Posterior vena cava (tissue), 2 donors: ENCODE data around the gene TBC1D16. TPM values are rescaled to one million over a fixed set of nuclear protein-coding genes. Genes with fewer than 3 reads are reported as not detected.

ENCODE experiments used
- DNase-seq: peaks from one replicate; pipeline ENCODE4 v3.0.0-alpha.2; 2020; ENCODE audit warnings: low spot score
- intact Hi-C, 2 donors: fragments of 100-400 bp; cut with DNase I; formaldehyde crosslinking; loops; one replicate each; pipeline versions ENCODE4 v1.14.1 to v1.14.2; 2022 to 2023
- total RNA-seq, 2 donors: library from RNA; stranded (reverse); fragmentation: NEBNext Ultra II Directional; extraction: Animal tissue kit (Norgen Biotek cat#: 25700); gene quantifications; one replicate each; pipeline ENCODE4 v1.2.1, GENCODE V29; 2021
- donor health status: DM: yes; HTN: yes; CAD: no.
- donor health status: DM: yes; HTN: yes; CAD: no.

TBC1D16 gene
- total RNA-seq, 2 donors from 2014 or later: 38.9 to 57.9 TPM

DNA sequence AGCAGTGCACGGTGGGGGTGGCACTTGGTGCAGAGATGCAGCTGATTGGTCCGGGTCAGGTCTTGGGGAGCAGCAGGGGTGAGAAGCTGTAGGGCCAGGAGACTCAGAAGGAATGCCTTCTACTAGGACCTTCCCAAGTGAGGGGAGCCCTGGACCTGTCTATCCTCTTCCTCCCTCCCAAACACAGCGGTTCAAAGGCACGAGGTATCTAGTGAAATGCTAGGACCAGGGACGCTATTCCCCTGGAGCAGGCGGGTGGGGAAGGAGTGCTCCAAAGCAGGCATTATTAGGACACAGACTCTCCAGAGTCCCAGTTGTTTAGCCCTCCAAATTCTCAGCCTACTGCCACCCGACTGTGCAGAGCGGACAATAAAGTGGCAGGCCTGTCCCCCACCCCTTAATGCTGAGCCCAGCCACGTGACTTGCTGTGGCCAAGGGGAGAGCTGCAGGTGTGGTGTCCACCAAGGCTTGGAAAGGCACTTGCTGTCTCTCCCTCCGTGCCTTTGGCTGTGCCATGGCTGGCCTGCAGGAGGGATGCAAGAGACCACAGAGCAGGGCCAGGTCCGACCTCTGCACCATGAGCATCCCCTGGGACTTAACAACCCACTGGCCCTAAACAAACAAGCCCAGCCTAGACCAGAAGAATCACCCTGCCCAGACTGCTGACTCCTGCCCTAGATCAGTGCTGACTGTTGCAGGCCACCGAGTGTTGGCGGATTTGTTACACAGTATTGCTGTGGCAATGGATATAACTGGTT is 97.2 kb downstream of the TBC1D16 start:
- peak; percentile 55 for DNase-seq

DNA sequence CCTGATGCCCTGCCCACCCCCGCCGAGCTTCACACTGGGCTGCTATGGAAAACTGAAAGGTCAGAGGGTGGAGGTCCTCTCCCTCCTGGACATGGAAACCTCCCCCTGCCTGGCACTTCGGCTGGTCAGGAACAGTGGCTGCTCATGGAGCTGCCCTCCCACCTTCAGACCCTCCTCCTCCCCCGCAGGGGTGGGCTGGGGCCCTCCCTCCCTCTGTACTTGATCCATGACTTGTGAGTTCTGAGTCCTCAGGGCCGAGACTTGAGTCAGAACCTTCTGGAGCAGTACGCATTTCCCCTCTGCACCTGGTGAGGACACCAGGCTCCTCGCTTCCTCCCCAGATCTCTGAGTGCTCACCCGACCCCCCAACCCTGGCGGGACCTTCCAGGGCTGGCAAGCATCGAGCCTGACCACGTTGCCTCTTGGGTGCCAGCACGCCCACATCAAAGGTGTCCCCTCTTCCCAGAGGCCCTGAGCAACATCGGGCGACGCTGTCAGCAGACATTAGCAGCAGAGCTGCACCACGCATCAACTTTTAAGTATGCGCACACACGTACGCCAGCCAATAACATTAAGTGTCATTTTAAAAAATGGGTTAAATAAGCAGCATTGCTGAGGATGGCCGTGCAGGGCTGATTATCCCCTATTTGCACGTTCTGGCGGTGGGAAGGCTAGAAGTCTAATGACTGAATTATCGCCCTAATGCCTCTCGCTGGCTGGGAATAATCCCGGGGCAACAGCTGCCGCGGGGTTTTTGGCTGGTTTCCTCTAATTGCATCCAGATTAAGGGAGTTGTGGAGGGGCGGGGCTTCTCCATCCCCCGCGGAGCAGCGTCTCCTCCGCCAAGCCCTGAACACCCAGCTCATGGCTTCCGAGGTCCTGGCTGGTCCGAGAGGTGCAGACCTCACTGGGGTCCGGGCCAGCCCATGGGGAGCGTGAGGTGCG is 98.0 kb downstream of the TBC1D16 start:
- DNase-seq: no peak
- intact Hi-C loops: no loop called here

More for the DNA sequence above, 97.2 kb downstream of the TBC1D16 start:
- intact Hi-C loops: no loop called here

DNA sequence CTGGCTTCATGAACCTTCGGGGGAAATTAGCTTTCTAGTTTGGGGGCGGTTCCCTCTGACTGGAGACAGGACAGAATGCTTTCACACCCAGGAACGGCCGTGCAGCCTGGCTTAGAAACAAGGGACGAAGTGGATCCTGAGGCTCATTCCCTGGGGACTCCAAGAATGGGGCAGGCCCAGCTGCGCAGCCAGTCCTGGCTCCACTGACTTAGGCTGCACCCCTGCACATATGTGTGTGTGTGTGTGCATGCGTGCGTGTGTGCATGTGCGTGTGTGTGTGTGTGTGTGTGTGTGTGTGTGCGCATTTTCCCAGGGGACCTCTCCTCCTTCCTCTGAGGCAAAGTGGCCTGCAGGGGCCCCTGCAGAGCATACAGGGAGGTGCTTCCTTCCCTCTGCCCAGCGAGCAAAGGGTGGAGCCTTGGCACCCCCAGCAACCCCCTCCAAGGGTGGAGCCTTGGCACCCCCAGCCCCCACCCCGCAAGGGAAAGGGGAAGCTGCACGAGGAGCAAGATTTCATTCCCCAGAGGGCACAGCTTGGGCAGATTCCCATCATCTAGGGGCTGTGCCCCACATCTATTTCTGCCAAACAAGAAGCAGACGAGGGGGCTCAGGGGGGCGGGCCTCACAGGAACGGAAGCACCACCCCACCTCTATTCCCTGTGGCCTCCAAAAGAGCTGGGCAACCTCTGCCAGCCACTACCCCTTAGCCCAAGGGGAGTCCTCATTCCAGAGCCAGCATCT is 98.9 kb downstream of the TBC1D16 start:
- intact Hi-C loops: no loop called here
- DNase-seq: no peak

- intact Hi-C loops: no loop called here
- no peak for DNase-seq
Measured at GRCh38 chr17:79936050-79936449, 99.6 kb downstream of the TBC1D16 start.

GRCh38 chr17:79935197-79935885 is 100.3 kb downstream of the TBC1D16 start:
- intact Hi-C loops: no loop called here
- no peak for DNase-seq

- intact Hi-C loops: no loop called here
- DNase-seq: no peak
Measured at GRCh38 chr17:79934653-79934970, 101.1 kb downstream of the TBC1D16 start.

DNA sequence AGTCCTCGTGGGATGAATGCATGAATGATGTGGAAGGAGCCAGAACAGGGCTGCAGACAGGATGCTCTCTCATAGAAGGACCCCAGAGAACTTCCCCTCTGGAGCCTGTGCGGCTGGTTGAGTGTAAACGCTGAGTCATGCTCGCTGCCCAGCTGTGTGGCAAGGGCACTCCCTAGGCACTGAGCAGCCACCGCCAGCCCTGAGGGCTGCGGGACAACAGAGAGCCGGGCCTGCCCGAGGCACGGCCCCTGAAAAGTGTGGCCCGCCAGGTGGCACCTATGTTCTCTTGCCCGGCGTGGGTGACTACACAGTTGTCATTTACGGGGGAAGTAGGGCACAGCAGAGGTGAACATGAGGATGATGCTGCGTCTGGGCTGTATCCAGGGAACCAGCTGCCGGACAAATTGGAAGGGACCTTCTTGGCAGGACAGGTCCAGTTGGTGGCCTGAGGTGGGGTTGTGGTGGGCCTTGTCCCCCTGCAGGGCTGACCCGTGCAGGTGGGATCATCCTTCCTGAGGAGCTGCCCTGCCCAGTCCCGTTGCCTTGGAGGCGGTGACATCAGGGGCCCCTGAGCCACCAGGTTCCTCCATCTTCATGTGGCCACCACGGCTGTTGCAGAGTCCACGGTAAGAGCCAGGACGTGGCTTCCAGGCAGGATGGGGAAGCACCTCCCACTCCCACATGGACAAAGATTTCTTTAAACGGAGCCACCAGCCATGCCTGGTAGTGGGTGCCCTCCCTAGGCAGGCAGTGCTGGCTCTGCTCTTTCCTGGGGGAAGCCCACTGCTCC is 101.6 kb downstream of the TBC1D16 start:
- DNase-seq: no peak
- intact Hi-C loops: no loop called here

DNA sequence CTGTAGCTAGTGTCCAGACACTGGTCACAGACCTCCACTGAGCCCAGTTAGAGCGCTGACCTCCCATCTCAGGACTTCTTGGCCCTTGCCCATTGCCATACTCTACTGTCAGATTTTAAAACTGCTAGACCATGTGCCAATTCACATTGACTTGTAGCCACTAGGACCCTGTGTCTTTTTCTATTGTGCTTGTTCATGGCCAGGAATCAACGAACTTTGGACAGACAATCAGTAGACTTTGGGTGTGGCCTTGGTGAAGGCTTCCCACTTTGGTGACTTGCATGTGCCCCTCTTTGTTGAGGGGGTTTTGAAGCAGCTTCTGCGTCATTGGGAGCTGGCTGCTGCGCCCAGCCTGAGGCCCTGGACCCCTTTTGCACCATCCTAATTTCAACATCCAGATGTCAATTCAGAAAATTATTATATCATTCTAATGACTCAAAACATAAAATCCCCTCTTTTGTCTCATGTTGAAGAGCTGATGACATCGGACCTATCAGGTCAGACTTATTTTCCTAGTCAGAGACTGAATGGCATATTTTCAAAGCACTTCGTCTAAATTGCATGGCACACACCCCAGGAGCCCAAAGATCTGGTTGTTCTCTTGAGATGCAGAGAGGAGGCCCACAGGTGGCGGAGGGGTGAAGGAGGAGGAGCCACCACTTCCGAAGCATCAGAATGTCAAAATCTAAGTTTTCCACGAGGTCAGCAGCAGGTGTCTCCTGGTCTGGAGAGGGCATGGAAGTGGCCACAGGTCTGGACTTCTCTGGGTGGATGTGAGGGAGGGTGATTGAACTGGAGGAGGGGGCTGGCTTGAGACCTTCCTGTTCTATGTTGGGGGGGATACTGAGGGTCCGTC is 103.0 kb downstream of the TBC1D16 start:
- intact Hi-C loops: no loop called here
- DNase-seq: no peak

DNA sequence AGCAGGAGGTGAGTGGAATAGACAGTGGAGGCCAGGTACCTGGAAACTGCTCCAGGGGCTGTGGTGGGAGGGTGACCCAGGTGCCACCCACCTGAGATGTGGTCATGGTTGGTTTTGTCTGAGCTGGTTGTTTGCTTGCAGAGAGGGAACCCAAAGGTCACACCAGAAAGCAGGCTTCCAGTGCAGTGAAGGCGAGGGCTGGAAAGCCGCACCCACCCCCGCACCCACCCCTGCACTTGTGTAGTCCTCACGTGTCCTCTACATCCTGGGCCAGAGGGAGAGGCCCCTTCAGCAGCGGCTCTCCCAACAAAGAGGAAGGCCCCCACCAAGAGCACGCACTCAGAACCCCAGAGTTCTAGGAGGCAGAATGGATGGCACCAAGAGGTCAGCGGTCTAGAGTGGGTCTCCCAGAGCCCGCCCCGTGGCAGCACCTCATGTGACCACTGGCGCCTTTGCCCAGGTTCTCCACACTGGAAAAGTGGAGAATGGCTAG is 103.8 kb downstream of the TBC1D16 start:
- no peak for DNase-seq
- intact Hi-C loops: no loop called here

GRCh38 chr17:79930877-79931816 is 104.5 kb downstream of the TBC1D16 start:
- no peak for DNase-seq
- intact Hi-C loops: no loop called here

DNA sequence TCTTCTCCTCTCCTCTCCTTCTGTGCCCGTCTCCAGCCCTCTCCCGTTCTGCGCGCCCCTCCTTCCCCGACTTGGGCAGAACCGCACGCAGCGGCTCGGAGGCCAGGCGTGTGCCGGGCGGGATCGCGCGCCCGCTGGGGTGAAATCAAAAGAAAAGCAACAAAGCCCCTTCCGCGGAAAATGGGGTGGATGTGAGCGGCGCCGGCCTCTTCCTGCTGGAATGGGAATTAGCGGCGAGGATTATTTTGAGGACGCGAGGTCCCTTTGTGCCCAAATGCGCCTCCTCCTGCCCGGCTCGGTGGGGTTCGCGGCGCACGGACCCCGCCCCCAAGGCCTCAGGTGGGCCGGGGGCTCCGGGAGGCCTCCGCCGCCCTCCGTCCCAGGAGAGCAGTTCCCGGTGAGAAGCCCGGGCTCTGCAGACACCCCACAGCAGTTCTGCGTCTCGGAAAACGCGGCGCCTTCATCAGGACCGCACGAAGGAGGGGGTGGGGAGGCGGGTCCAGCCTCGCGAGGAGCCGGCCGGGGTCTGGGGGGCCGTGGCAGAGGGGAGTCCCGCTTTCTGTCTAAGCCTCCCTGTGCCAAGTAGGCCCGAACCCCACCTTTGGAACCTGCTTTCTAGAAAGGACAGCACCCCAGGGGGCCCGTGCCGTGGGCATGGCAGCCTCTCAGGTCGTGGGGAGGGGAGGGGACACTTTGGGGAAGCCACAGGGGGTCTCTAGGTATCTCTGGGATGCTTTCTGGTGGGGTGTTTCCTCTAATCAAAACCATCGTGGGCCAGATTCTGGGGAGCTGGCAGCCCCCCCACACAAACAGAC is 105.4 kb downstream of the TBC1D16 start:
- no peak for DNase-seq
- intact Hi-C loops: no loop called here

GRCh38 chr17:79929257-79930061 is 106.2 kb downstream of the TBC1D16 start:
- intact Hi-C loops: no loop called here
- no peak for DNase-seq

DNA sequence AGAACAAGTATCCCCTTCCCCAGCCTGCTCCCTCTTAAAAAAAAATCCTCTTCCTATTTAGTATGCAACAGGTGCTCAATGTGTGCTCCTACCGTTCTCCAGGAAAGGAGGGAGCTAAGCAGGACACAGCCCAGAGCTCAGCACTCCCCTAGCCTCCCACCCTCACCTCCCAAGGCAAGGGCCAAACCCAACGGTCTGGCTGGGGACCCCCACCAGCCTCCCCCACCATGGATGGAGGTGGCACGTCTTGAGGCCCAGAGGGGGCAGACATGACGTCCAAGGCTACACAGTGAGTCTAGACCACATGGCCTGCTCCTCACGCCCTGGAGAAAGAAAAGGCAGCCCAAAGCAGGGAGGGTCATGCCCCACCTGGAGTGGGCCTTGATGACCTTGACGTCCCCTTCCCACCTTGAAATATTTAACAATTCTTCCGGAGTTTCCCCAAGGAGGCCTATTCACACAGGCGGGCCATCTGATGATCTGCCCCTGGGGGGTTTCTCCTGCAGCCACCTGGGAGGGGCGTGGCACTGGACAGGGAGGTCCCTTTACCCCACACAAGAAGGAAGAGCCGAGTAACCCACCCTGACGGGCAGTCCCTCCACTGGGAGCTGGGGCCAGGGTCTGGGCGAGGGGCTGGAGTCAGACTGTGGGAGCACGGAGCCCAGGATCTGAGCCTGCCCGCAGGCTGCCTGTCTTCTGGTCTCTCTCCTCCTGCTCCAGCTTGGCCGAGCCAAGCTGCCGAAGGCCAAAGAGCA is 107.0 kb downstream of the TBC1D16 start:
- intact Hi-C loops: no loop called here
- no peak for DNase-seq
